Keratinocyte (primary cell): Measurements from ENCODE around the gene CAPN2.

Experiments used
- CTCF ChIP-seq, 3 experiments: IDR thresholded peaks in 1 of 3; conservative IDR thresholded peaks in 1 of 3; optimal IDR thresholded peaks in 1 of 3; 2 replicates in 2 of 3; 3 replicates in 1 of 3; pipeline versions ENCODE3 to v1.5.1; 2011; ENCODE audit warnings: low read length in 3 of 3, mild to moderate bottlenecking in 3 of 3, moderate library complexity in 2 of 3, control low read depth in 1 of 3, inconsistent platforms in 1 of 3; ENCODE audit not compliant: insufficient read depth in 2 of 3; ENCODE audit errors: extremely low read depth in 1 of 3
- EZH2 ChIP-seq: IDR thresholded peaks from one replicate; pipeline ENCODE4 v1.6.1; 2012; ENCODE audit warnings: inconsistent platforms, mild to moderate bottlenecking, low read length, moderate library complexity

- TF ChIP-seq CTCF (optimal IDR thresholded peaks at IDR 0.05 in 1 of 3, IDR thresholded peaks at IDR 0.05 in 1 of 3, conservative IDR thresholded peaks at IDR 0.05 in 1 of 3; ENCODE audit: extremely low read depth in 1 of 3, insufficient read depth in 2 of 3, low read length in 3 of 3) (no peak), EZH2 (no peak)
Observed at GRCh38 chr1:223747838-223748335, 35.5 kb downstream of the CAPN2 start.
